H9 (cell line): ENCODE data around the gene FANCG. TPM values are rescaled to one million over a fixed set of nuclear protein-coding genes. Genes with fewer than 3 reads are reported as not detected.
A peak's percentile ranks its signal among the peaks of the same experiment; 100 is the strongest.

Experiments
- DNase-seq: peaks from one replicate; pipeline ENCODE4 v3.0.0-alpha.2; 2017
- H2AFZ ChIP-seq: one replicate; pipeline ENCODE4 v1.6.1; 2013; ENCODE audit warnings: mild to moderate bottlenecking, low read length, control low read depth, moderate library complexity
- H2AK5ac ChIP-seq: 2 replicates; pipeline ENCODE4 v1.6.1; 2013; ENCODE audit warnings: low read length, control low read depth, mixed read lengths; ENCODE audit not compliant: insufficient read length
- H2BK120ac ChIP-seq: one replicate; pipeline ENCODE4 v1.6.1; 2013; ENCODE audit warnings: low read depth, mild to moderate bottlenecking, low read length, control low read depth, inconsistent platforms; ENCODE audit not compliant: poor library complexity, severe bottlenecking
- H2BK12ac ChIP-seq: 2 replicates; pipeline ENCODE4 v1.6.1; 2013; ENCODE audit warnings: low read length, control low read depth, mixed read lengths, low read depth; ENCODE audit not compliant: insufficient read length
- H2BK15ac ChIP-seq: 2 replicates; pipeline ENCODE4 v1.6.1; 2013; ENCODE audit warnings: low read depth, low read length, control low read depth
- H2BK20ac ChIP-seq: one replicate; pipeline ENCODE4 v1.6.1; 2013; ENCODE audit warnings: low read depth, mild to moderate bottlenecking, low read length, control low read depth, inconsistent platforms; ENCODE audit not compliant: poor library complexity, severe bottlenecking
- H2BK5ac ChIP-seq: 2 replicates; pipeline ENCODE4 v1.6.1; 2013; ENCODE audit warnings: low read length, control low read depth, mixed read lengths; ENCODE audit not compliant: insufficient read length
- H3K14ac ChIP-seq: 2 replicates; pipeline ENCODE4 v1.6.1; 2013; ENCODE audit warnings: low read length, control low read depth; ENCODE audit not compliant: insufficient read depth
- H3K18ac ChIP-seq: 2 replicates; pipeline ENCODE4 v1.6.1; 2013; ENCODE audit warnings: low read depth, mild to moderate bottlenecking, mixed read lengths, low read length, control low read depth; ENCODE audit not compliant: insufficient read length
- H3K23ac ChIP-seq: 2 replicates; pipeline ENCODE4 v1.6.1; 2013; ENCODE audit warnings: low read length, control low read depth, mixed read lengths, low read depth; ENCODE audit not compliant: insufficient read length
- H3K23me2 ChIP-seq: 2 replicates; pipeline ENCODE4 v1.6.1; 2013; ENCODE audit warnings: low read depth, mild to moderate bottlenecking, mixed read lengths, low read length, control low read depth; ENCODE audit not compliant: insufficient read length, poor library complexity, severe bottlenecking
- H3K27ac ChIP-seq: 2 replicates; pipeline ENCODE4 v1.5.1; 2013; ENCODE audit warnings: low read length, control low read depth, mixed read lengths, low read depth; ENCODE audit not compliant: insufficient read length
- H3K27me3 ChIP-seq: 2 replicates; pipeline ENCODE4 v1.6.1; 2013; ENCODE audit warnings: low read length, control low read depth, inconsistent platforms; ENCODE audit not compliant: insufficient read depth
- H3K4ac ChIP-seq: 2 replicates; pipeline ENCODE4 v1.6.1; 2013; ENCODE audit warnings: low read depth, mild to moderate bottlenecking, control low read depth, inconsistent platforms, low read length, moderate library complexity
- H3K4me1 ChIP-seq: 2 replicates; pipeline ENCODE4 v1.6.1; 2013; ENCODE audit warnings: low read length, control low read depth, inconsistent platforms; ENCODE audit not compliant: insufficient read depth
- H3K4me2 ChIP-seq: 2 replicates; pipeline ENCODE4 v1.6.1; 2013; ENCODE audit warnings: low read length, control low read depth, mixed read lengths; ENCODE audit not compliant: insufficient read length, insufficient read depth
- H3K56ac ChIP-seq: 2 replicates; pipeline ENCODE4 v1.6.1; 2013; ENCODE audit warnings: low read depth, mild to moderate bottlenecking, mixed read lengths, low read length, control low read depth; ENCODE audit not compliant: insufficient read length
- H3K79me1 ChIP-seq: 2 replicates; pipeline ENCODE4 v1.6.1; 2013; ENCODE audit warnings: low read depth, mild to moderate bottlenecking, moderate library complexity, low read length, control low read depth, inconsistent platforms; ENCODE audit not compliant: insufficient read depth, poor library complexity, severe bottlenecking
- H3K79me2 ChIP-seq: 2 replicates; pipeline ENCODE4 v1.6.1; 2013; ENCODE audit warnings: low read length, control low read depth, inconsistent platforms; ENCODE audit not compliant: insufficient read depth
- H3K9ac ChIP-seq: 2 replicates; pipeline ENCODE4 v1.6.1; 2013; ENCODE audit warnings: low read length, control low read depth, mixed read lengths; ENCODE audit not compliant: insufficient read length; ENCODE audit errors: extremely low read depth
- H3K9me3 ChIP-seq: one replicate; pipeline ENCODE4 v1.6.1; 2013; ENCODE audit warnings: low read depth, low read length, inconsistent platforms; ENCODE audit not compliant: control insufficient read depth
- H3T11ph ChIP-seq: one replicate; pipeline ENCODE4 v1.6.1; 2013; ENCODE audit warnings: mild to moderate bottlenecking, low read length, control low read depth, inconsistent platforms
- H4K20me1 ChIP-seq: one replicate; pipeline ENCODE4 v1.6.1; 2013; ENCODE audit not compliant: control insufficient read depth, insufficient read length, insufficient read depth
- H4K5ac ChIP-seq: 2 replicates; pipeline ENCODE4 v1.6.1; 2013; ENCODE audit warnings: low read depth, mild to moderate bottlenecking, mixed read lengths, low read length, control low read depth; ENCODE audit not compliant: insufficient read length
- H4K8ac ChIP-seq: replicated peaks from 2 replicates; pipeline ENCODE4 v1.6.1; 2013; ENCODE audit warnings: low read length, control low read depth, mixed read lengths, low read depth; ENCODE audit not compliant: insufficient read length
- H4K91ac ChIP-seq: 2 replicates; pipeline ENCODE4 v1.6.1; 2013; ENCODE audit warnings: low read depth, mild to moderate bottlenecking, moderate library complexity, mixed read lengths, low read length, control low read depth; ENCODE audit not compliant: insufficient read length
- H3K27ac Mint-ChIP-seq, 3 experiments: 2 replicates in 2 of 3; 3 replicates in 1 of 3; pipeline ENCODE4 v1.8.0; 2020 to 2021; ENCODE audit warnings: mixed read lengths in 3 of 3, mild to moderate bottlenecking in 1 of 3, moderate library complexity in 1 of 3
- H3K27me3 Mint-ChIP-seq: 2 replicates; pipeline ENCODE4 v1.8.0; 2021; ENCODE audit warnings: low read depth, mild to moderate bottlenecking, moderate library complexity, mixed read lengths
- H3K36me3 Mint-ChIP-seq, 3 experiments: 2 replicates in 2 of 3; 3 replicates in 1 of 3; pipeline ENCODE4 v1.8.0; 2020 to 2021; ENCODE audit warnings: low read depth in 3 of 3, mixed read lengths in 3 of 3; ENCODE audit not compliant: insufficient read depth in 1 of 3
- H3K4me1 Mint-ChIP-seq, 2 experiments: 2 replicates each; pipeline ENCODE4 v1.8.0; 2020; ENCODE audit warnings: mixed read lengths in 2 of 2
- H3K4me3 Mint-ChIP-seq, 2 experiments: 2 replicates in 1 of 2; 3 replicates in 1 of 2; pipeline ENCODE4 v1.8.0; 2020 to 2021; ENCODE audit warnings: mild to moderate bottlenecking in 2 of 2, mixed read lengths in 2 of 2, moderate library complexity in 1 of 2
- H3K9me3 Mint-ChIP-seq, 2 experiments: 2 replicates in 1 of 2; 3 replicates in 1 of 2; pipeline ENCODE4 v1.8.0; 2020; ENCODE audit warnings: mild to moderate bottlenecking in 2 of 2, mixed read lengths in 2 of 2, moderate library complexity in 1 of 2
- CTCF ChIP-seq: fragments of 200-600 bp; sonication (generic); conservative IDR thresholded peaks from 3 replicates; pipeline ENCODE4 v1.8.0; 2021; ENCODE audit warnings: antibody characterized with exemption, mild to moderate bottlenecking
- WGBS: extraction: QIAGEN DNeasy Blood & Tissue Kit; methylation state at CpG from one replicate; pipeline ENCODE4 v1.1.7; 2013; ENCODE audit warnings: missing lambda C conversion rate, low lambda C conversion rate, mixed read lengths; ENCODE audit not compliant: insufficient read length; ENCODE audit errors: extremely low coverage; 5-methylcytosine and 5-hydroxymethylcytosine counted together
- total RNA-seq: library from RNA; stranded (reverse); gene quantifications from 2 replicates; pipeline ENCODE4 v1.2.1, GENCODE V29; 2021

The FANCG gene
- total RNA-seq, 1 experiment from 2014 or later = 86.9 TPM

GRCh38 chr9:35111001-35111933, 31.5 kb upstream of the FANCG start:
- H3K4me2 ChIP-seq = peak overlapping the region; percentile 64
- H2BK20ac ChIP-seq = no peak overlapping the region
- H3K23me2 ChIP-seq = peaks cover 14% of the 10 kb centered on the region
- H3K4me1 ChIP-seq = peaks cover 2% of the 10 kb centered on the region; the same call in 1 of the 2 replicates
- no peak overlapping the region for H3K56ac ChIP-seq
- WGBS = no CpG with 5 or more reads among the region's 57 CpGs
- Mint-ChIP-seq H3K4me1 (peaks cover 35 to 38% of the 10 kb centered on the region in 2 experiments), H3K4me3 (peak overlapping the region; percentile 77 to 81), H3K9me3 (no peaks in the 10 kb centered on the region), H3K27me3 (no peaks in the 10 kb centered on the region), H3K36me3 (peaks cover 0 to 2% (median under 1%) of the 10 kb centered on the region in 3 experiments; a peak in 3 of 7 replicates), H3K27ac (peak overlapping the region in 1 of 3 experiments; percentile 72; a peak in 3 of 7 replicates)
- H3K27ac ChIP-seq = no peak overlapping the region
- no peak overlapping the region for H3K4ac ChIP-seq
- H4K20me1 ChIP-seq = no peaks in the 10 kb centered on the region
- no peak overlapping the region for H2BK5ac ChIP-seq
- H4K5ac ChIP-seq = no peak overlapping the region
- H3K79me2 ChIP-seq = no peaks in the 10 kb centered on the region
- no peak overlapping the region for H3K18ac ChIP-seq
- H2BK120ac ChIP-seq = no peak overlapping the region
- H2AK5ac ChIP-seq = no peak overlapping the region
- no peaks in the 10 kb centered on the region for H3K79me1 ChIP-seq
- no peak for TF ChIP-seq CTCF
- no peaks in the 10 kb centered on the region for H3K9me3 ChIP-seq
- no peak overlapping the region for H2AFZ ChIP-seq
- no peak overlapping the region for H4K8ac ChIP-seq
- no peak overlapping the region for H4K91ac ChIP-seq
- peak; percentile 99 for DNase-seq
- no peak overlapping the region for H3K9ac ChIP-seq
- H3K23ac ChIP-seq = no peak overlapping the region
- no peak overlapping the region for H3T11ph ChIP-seq
- no peaks in the 10 kb centered on the region for H3K27me3 ChIP-seq
- H2BK12ac ChIP-seq = no peak overlapping the region
- H2BK15ac ChIP-seq = no peak overlapping the region
- peak overlapping the region; percentile 36; the same call in 1 of the 2 replicates for H3K14ac ChIP-seq
